PC-3 (cell line): ENCODE data around the gene NIPAL3. TPM values are rescaled to one million over a fixed set of nuclear protein-coding genes. Genes with fewer than 3 reads are reported as not detected.

Experiments used
- ATAC-seq: fragments of 200-7000 bp; cut with Tn5 transposase; 2 replicates; pipeline ENCODE4 v1.9.1; 2020; ENCODE audit warnings: mild to moderate bottlenecking, moderate library complexity
- BruUV-seq: library from RNA; stranded (reverse); fragments of 400-500 nt; replicated peaks from 2 replicates; lab custom pipeline; 2021; lab: Mats Ljungman, UMichigan
- CTCF ChIA-PET: fragments of 300-600 bp; sonication (Branson Sonifier 250); formaldehyde crosslinking; loops from one replicate; lab custom pipeline; 2022; ENCODE audit warnings: antibody characterized with exemption; lab: Charles Lee
- POLR2A ChIA-PET: fragments of 300-600 bp; sonication (Branson Sonifier 250); formaldehyde crosslinking; loops from one replicate; lab custom pipeline; 2022; ENCODE audit warnings: antibody characterized with exemption; ENCODE audit not compliant: unreplicated experiment; lab: Charles Lee
- DNase-seq: peaks from one replicate; pipeline ENCODE4 v3.0.0-alpha.2; 2015
- H2AFZ ChIP-seq: fragments of 300-600 bp; sonication (generic); 2 replicates; pipeline ENCODE4 v1.6.0; 2016; ENCODE audit warnings: antibody characterized with exemption, low read length
- H3F3A ChIP-seq: fragments of 300-600 bp; sonication (generic); one replicate; pipeline ENCODE4 v1.6.0; 2017; ENCODE audit warnings: antibody characterized with exemption, low read length, control low read depth, mild to moderate bottlenecking; ENCODE audit not compliant: unreplicated experiment
- H3K27ac ChIP-seq: fragments of 300-600 bp; sonication (generic); 2 replicates; pipeline ENCODE4 v1.5.1; 2016; ENCODE audit warnings: mild to moderate bottlenecking, low read length
- H3K27me3 ChIP-seq: fragments of 300-600 bp; sonication (generic); 2 replicates; pipeline ENCODE4 v1.6.1; 2016; ENCODE audit warnings: low read length, mixed read lengths
- H3K36me3 ChIP-seq: fragments of 300-600 bp; sonication (generic); 2 replicates; pipeline ENCODE4 v1.6.1; 2016; ENCODE audit warnings: low read depth, mixed run types, low read length, mixed read lengths
- H3K4me1 ChIP-seq: fragments of 300-600 bp; sonication (generic); 2 replicates; pipeline ENCODE4 v1.5.1; 2016; ENCODE audit warnings: low read length; ENCODE audit not compliant: insufficient read depth
- H3K4me2 ChIP-seq: fragments of 300-600 bp; sonication (generic); 2 replicates; pipeline ENCODE4 v1.6.0; 2016; ENCODE audit warnings: low read length
- H3K4me3 ChIP-seq: fragments of 300-600 bp; sonication (generic); 2 replicates; pipeline ENCODE4 v1.5.1; 2016; ENCODE audit warnings: mild to moderate bottlenecking, low read length, mixed read lengths
- H3K79me2 ChIP-seq: fragments of 300-600 bp; sonication (generic); 2 replicates; pipeline ENCODE4 v1.6.1; 2017; ENCODE audit warnings: low read length, mixed read lengths
- H3K9ac ChIP-seq: fragments of 300-600 bp; sonication (generic); 2 replicates; pipeline ENCODE4 v1.6.0; 2016; ENCODE audit warnings: mild to moderate bottlenecking, low read length
- H3K9me2 ChIP-seq: fragments of 300-600 bp; sonication (generic); replicated peaks from 2 replicates; pipeline ENCODE4 v1.6.1; 2016; ENCODE audit warnings: mixed run types, low read length, mixed read lengths
- H3K9me3 ChIP-seq: fragments of 300-600 bp; sonication (generic); 2 replicates; pipeline ENCODE4 v1.6.1; 2016; ENCODE audit warnings: low read length, mixed read lengths
- H4K20me1 ChIP-seq: fragments of 300-600 bp; sonication (generic); 2 replicates; pipeline ENCODE4 v1.6.1; 2016; ENCODE audit warnings: low read length, mixed read lengths
- EZH2 ChIP-seq: fragments of 300-600 bp; sonication (generic); IDR thresholded peaks from one replicate; pipeline ENCODE4 v1.6.1; 2017; ENCODE audit warnings: antibody characterized with exemption, mild to moderate bottlenecking, low read length; ENCODE audit not compliant: unreplicated experiment
- EZH2phosphoT487 ChIP-seq: fragments of 300-600 bp; sonication (generic); IDR thresholded peaks from 2 replicates; pipeline ENCODE4 v1.6.1; 2018; ENCODE audit warnings: mild to moderate bottlenecking, antibody characterized with exemption, low read length, borderline replicate concordance
- intact Hi-C: fragments of 100-400 bp; cut with micrococcal nuclease; formaldehyde crosslinking; loops from 2 replicates; pipeline ENCODE4 v1.9.0; 2023
- total RNA-seq: library from RNA; depleted of rRNA; stranded (reverse); fragments of >200 nt; gene quantifications from 2 replicates; pipeline ENCODE4 v1.2.3, GENCODE V29; 2014
- TF ChIP-seq, protein P1 (sequence below): fragments of 300-600 bp; sonication (generic); conservative IDR thresholded peaks from 2 replicates; pipeline ENCODE4 v1.5.1; 2017; ENCODE audit warnings: antibody characterized with exemption, low read depth, mild to moderate bottlenecking, low read length

Gene NIPAL3
- total RNA-seq, 1 experiment from 2014 or later: 35.2 TPM

DNA sequence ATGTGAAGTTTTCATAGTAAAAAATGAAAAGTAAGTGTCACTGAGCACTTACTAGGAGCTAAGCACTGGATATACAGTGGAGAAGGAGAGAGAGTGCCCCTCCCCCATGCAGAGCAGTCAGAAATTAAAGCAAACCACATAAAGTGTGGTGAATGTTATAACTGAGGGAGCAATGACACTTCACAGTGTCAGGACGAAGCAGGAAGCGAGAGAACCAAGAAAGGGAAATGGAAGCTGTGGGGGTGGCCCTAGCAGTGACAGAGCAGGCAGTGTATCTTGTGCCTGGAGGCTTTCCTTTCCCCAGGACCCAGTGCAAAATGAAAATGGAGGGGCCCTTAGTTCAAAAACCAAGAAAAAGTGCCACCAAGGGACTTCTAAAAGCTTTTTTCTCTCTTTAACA lies 65.5 kb downstream of the NIPAL3 start:
- Histone ChIP-seq H2AFZ (no peak overlapping the region), H3K9me3 (no peaks in the 10 kb centered on the region), H3F3A (no peaks in the 10 kb centered on the region), H3K9me2 (no peaks in the 10 kb centered on the region), H4K20me1 (no peaks in the 10 kb centered on the region), H3K4me2 (no peak overlapping the region), H3K4me1 (no peaks in the 10 kb centered on the region), H3K27ac (no peak overlapping the region), H3K79me2 (no peaks in the 10 kb centered on the region), H3K36me3 (no peaks in the 10 kb centered on the region), H3K27me3 (no peaks in the 10 kb centered on the region), H3K4me3 (no peak overlapping the region), H3K9ac (no peak overlapping the region)
- DNase-seq: no peak
- ChIA-PET CTCF (interaction anchor here (0.5 kb wide), 1 partner anchor 223 kb away, joined by 3 read pairs; no protein-coding TSS in a partner anchor), POLR2A (no interaction called here)
- ATAC-seq: no peak
- TF ChIP-seq EZH2phosphoT487: no peak
- TF ChIP-seq EZH2: no peak
- TF ChIP-seq, protein P1, sequence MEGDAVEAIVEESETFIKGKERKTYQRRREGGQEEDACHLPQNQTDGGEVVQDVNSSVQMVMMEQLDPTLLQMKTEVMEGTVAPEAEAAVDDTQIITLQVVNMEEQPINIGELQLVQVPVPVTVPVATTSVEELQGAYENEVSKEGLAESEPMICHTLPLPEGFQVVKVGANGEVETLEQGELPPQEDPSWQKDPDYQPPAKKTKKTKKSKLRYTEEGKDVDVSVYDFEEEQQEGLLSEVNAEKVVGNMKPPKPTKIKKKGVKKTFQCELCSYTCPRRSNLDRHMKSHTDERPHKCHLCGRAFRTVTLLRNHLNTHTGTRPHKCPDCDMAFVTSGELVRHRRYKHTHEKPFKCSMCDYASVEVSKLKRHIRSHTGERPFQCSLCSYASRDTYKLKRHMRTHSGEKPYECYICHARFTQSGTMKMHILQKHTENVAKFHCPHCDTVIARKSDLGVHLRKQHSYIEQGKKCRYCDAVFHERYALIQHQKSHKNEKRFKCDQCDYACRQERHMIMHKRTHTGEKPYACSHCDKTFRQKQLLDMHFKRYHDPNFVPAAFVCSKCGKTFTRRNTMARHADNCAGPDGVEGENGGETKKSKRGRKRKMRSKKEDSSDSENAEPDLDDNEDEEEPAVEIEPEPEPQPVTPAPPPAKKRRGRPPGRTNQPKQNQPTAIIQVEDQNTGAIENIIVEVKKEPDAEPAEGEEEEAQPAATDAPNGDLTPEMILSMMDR: no peak
- intact Hi-C loops: no loop called here
- BruUV-seq: no TSS peak

DNA sequence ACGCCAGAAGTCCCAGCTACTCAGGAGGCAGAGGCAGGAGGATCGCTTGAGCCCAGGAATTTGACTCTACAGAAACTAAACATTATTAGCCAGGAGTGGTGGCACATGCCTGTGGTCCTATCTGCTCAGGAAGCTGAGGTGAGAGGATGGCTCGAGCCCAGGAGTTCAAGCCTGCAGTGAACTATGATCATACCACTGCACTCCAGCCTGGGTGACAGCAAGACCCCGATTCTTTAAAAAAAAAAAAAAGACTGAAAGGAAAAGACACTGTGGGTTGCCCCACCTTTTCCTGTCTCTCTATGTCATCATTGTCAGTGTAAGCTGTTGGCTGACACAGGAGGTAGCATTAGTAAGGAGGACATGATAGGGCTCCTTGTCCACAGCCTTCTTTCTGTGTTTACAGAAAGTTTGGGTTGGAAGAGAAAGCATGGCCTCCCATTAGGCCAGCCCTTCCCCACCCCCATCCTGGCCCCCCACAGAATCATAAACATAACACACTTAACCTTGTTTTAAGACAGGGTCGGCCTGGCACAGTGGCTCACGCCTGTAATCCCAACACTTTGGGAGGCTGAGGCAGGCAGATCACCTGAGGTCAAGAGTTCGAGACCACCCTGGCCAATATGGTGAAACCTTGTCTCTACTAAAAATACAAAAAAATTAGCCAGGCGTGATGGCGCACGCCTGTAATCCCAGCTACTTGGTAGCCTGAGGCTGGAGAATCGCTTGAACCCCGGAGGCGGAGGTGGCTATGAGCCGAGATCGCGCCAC lies 66.4 kb downstream of the NIPAL3 start:
- ChIA-PET CTCF (no interaction called here), POLR2A (interaction anchor here (0.6 kb wide), 2 partner anchors 57 to 1338 kb away, joined by 4 to 7 read pairs; no protein-coding TSS in a partner anchor)
- Histone ChIP-seq H3F3A (no peaks in the 10 kb centered on the region), H3K36me3 (no peaks in the 10 kb centered on the region), H3K9ac (no peak overlapping the region), H3K27me3 (no peaks in the 10 kb centered on the region), H2AFZ (no peak overlapping the region), H3K27ac (no peak overlapping the region), H3K4me2 (no peak overlapping the region), H3K4me1 (no peaks in the 10 kb centered on the region), H3K4me3 (no peak overlapping the region), H3K9me2 (no peaks in the 10 kb centered on the region), H3K79me2 (no peaks in the 10 kb centered on the region), H4K20me1 (no peaks in the 10 kb centered on the region), H3K9me3 (no peaks in the 10 kb centered on the region)
- intact Hi-C loops: no loop called here
- TF ChIP-seq, protein P1: no peak
- TF ChIP-seq EZH2phosphoT487 (no peak), EZH2 (no peak)
- DNase-seq (no peak), ATAC-seq (no peak)
- no TSS peak for BruUV-seq

DNA sequence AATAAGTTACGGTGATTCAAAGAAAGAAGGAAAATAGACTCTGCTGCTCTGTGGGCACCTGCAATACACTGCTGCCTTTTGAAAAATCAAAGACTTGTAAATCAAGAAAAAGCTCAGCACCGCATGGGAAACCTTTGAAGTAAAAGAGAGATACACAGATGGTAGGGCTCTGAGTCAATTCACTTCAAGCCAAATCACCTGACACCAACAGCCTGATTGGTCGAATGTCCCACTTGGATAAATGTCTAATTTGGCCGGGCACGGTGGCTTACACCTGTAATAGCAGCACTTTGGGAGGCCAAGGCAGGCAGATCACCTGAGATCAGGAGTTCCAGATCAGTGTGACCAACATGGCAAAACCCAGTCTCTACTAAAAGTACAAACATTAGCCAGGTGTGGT lies 67.8 kb downstream of the NIPAL3 start:
- DNase-seq (no peak), ATAC-seq (no peak)
- H3K27ac ChIP-seq: no peak overlapping the region
- H3K4me1 ChIP-seq: no peaks in the 10 kb centered on the region
- no peaks in the 10 kb centered on the region for H3K36me3 ChIP-seq
- ChIA-PET POLR2A (no interaction called here), CTCF (no interaction called here)
- no peak overlapping the region for H3K4me2 ChIP-seq
- no peaks in the 10 kb centered on the region for H3K27me3 ChIP-seq
- no peaks in the 10 kb centered on the region for H3K9me3 ChIP-seq
- no peaks in the 10 kb centered on the region for H3F3A ChIP-seq
- no peaks in the 10 kb centered on the region for H3K9me2 ChIP-seq
- TF ChIP-seq EZH2phosphoT487: no peak
- TF ChIP-seq, protein P1: no peak
- no peak overlapping the region for H3K9ac ChIP-seq
- intact Hi-C loops: no loop called here
- no TSS peak for BruUV-seq
- no peak overlapping the region for H2AFZ ChIP-seq
- H3K4me3 ChIP-seq: no peak overlapping the region
- H4K20me1 ChIP-seq: no peaks in the 10 kb centered on the region
- H3K79me2 ChIP-seq: no peaks in the 10 kb centered on the region
